Upper lobe of left lung (tissue), 4 donors: ENCODE data around the gene SRBD1.

Source experiments
- CTCF ChIP-seq, 6 experiments: fragments of 450-650 bp in 4 of 6; fragments of 200-600 bp in 2 of 6; sonication (generic) in 2 of 6; IDR thresholded peaks; one replicate each; pipeline ENCODE4 v1.5.1; 2016 to 2019; ENCODE audit warnings: antibody characterized with exemption in 6 of 6
- POLR2A ChIP-seq, 4 donors: fragments of 450-650 bp; IDR thresholded peaks; one replicate each; pipeline ENCODE4 v1.5.1; 2016 to 2017; ENCODE audit warnings: antibody characterized with exemption in 4 of 4, mild to moderate bottlenecking in 2 of 4
- POLR2AphosphoS5 ChIP-seq, 2 donors: sonication (generic); formaldehyde crosslinking; IDR thresholded peaks; one replicate each; pipeline ENCODE4 v1.5.1; 2017; ENCODE audit warnings: antibody characterized with exemption in 2 of 2

- no peak for TF ChIP-seq POLR2A (IDR thresholded peaks at IDR 0.05)
- no peak for TF ChIP-seq CTCF (IDR thresholded peaks at IDR 0.05)
- TF ChIP-seq POLR2AphosphoS5 (IDR thresholded peaks at IDR 0.05), result no peak
Measured at GRCh38 chr2:45394842-45395241, 216.2 kb downstream of the SRBD1 start.
